ENCODE results near the gene ZBTB20.

ZBTB20 gene

DNA sequence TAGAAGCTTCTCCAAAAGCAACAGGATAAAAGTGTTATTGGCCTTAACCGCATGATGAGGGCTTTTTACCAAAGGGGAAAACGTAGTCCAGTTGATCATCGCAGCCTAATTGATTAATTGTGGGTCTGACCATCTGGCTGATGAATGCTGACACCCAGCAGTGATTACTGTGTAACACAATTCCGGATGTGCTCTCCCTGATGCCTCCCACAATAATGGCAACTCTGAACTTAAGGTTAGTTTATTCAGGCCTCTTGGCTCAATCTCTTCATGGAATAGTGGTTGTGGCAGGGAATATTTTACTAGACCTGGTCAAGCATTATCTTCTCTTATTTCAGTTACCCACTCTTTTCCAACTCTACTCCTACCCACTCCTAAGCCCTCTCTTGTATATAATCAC, 520.3 kb downstream of the ZBTB20 start:
- no peak for DNase-seq (ENCODE audit: low read depth)
- H3K4me3 ChIP-seq (ENCODE audit: low read length) = no peak overlapping the region
- no peak for TF ChIP-seq CTCF (conservative IDR thresholded peaks at IDR 0.05; ENCODE audit: low read depth, low read length)

DNA sequence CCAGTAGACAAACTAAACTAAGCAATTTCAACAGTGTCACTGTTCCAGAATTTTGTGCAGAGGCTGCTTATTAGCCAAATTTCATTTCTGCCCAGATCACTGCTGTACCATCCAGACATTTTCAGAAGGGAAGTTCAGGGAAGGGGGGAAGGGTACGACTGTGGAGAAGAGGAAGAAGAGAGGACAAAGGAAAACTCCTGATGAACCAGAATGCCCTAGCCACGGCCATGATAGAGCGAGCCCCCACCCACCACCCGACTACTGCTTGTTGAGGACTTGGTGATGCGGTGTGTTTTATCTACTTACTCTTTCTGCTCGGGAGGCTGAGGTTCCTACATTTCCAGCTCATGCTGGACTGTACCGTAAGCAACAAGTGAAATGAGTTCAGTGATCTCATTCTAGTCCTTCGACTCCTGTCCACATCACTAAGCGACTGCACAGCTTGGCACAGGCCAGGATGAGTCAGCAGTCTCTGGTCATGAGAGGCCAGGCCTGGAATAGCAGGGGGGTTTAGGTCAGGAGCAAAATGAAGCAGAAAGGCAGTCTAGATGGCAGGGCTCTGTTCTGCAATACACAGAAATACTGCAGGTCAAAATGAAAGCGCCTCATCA, 522.4 kb downstream of the ZBTB20 start:
- H3K4me3 ChIP-seq (ENCODE audit: low read length) = peak overlapping the region; percentile 53
- no peak for TF ChIP-seq CTCF (conservative IDR thresholded peaks at IDR 0.05; ENCODE audit: low read depth, low read length)
- peak; percentile 99 for DNase-seq (ENCODE audit: low read depth)

DNA sequence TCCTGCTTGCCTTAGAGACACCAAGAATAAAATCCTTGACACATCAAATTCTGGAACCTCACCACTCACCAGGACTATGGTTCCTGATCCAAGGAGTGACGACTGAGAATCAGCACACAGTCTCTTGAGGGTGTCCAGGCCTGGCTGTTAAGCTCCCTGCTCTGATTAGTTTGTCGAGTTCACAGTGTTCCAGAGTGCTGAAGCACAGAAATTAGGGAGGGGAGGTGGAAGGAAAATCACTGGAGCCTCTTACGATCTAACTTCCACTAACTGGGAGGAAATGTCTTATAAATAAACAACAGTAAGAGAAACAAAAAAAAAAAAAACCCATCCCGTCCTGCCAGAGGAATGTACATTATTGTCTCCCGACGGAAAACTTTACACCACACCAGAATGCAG, 523.0 kb downstream of the ZBTB20 start:
- DNase-seq (ENCODE audit: low read depth) = peak; percentile 43
- TF ChIP-seq CTCF (conservative IDR thresholded peaks at IDR 0.05; ENCODE audit: low read depth, low read length) = no peak
- peak overlapping the region; percentile 53 for H3K4me3 ChIP-seq (ENCODE audit: low read length)

DNA sequence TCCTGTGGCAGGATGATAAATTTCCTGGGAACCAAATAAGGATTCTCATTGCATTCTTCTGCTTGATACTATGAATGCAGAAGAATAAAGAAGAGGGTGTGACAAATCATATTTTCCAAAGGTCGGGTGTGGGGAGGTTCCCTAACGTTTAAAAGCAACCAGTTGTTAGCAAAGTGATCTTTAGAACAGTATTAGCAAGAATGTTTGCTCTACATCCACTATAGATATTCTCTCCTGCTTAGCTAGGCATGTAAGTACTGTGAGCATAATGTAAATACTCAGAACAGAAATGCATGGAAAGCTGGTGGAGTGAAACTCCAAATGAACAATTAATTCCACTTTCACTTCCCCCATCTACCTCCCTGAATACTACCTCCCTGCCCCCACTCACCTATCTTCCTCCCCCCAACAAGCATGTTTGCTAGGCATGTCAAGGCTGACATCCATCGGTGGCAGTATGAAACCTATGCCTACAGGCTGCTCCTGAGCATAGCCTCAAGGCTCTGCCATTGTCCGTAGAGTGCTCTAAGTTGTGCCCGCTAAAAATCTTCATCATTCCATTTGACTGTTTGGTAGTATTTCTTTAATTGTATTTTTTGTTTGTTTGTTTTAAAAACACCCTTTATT, 523.6 kb downstream of the ZBTB20 start:
- no peak for TF ChIP-seq CTCF (conservative IDR thresholded peaks at IDR 0.05; ENCODE audit: low read depth, low read length)
- no peak for DNase-seq (ENCODE audit: low read depth)
- H3K4me3 ChIP-seq (ENCODE audit: low read length) = peak overlapping the region; percentile 53

DNA sequence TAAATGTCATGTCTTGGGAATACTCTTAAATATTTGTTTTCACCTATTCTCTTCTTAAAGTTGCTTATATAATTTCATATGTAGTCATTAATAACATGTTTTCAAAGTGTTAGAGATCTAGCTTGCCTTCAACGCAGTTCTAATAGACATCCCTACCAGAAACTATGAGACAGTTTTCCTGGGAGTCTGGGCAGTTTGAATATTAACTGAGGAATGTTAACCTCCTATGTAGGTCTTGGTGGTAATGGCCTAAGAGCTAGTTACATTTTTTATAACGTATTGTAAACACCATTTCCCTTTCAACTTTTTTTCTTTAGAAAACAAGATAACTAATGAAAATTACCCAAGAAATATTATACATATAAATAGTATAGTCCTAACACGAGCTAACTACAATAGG, 525.1 kb downstream of the ZBTB20 start:
- no peak for TF ChIP-seq CTCF (conservative IDR thresholded peaks at IDR 0.05; ENCODE audit: low read depth, low read length)
- no peak overlapping the region for H3K4me3 ChIP-seq (ENCODE audit: low read length)
- no peak for DNase-seq (ENCODE audit: low read depth)

GRCh38 chr3:114619771-114620170, 527.3 kb downstream of the ZBTB20 start:
- no peak overlapping the region for H3K4me3 ChIP-seq (ENCODE audit: low read length)
- no peak for TF ChIP-seq CTCF (conservative IDR thresholded peaks at IDR 0.05; ENCODE audit: low read depth, low read length)
- DNase-seq (ENCODE audit: low read depth) = no peak

GRCh38 chr3:114615523-114616085, 531.5 kb downstream of the ZBTB20 start:
- H3K4me3 ChIP-seq (ENCODE audit: low read length) = no peak overlapping the region
- TF ChIP-seq CTCF (conservative IDR thresholded peaks at IDR 0.05; ENCODE audit: low read depth, low read length) = no peak
- DNase-seq (ENCODE audit: low read depth) = no peak
